Uterus (tissue), 4 donors: Measurements from ENCODE around the gene WDR64. TPM values are rescaled to one million over a fixed set of nuclear protein-coding genes. Genes with fewer than 3 reads are reported as not detected.

Experiments
- DNase-seq, 2 donors: peaks; one replicate each; pipeline ENCODE4 v3.0.0-alpha.2; 2019 to 2020
- H3K27ac ChIP-seq, 2 donors: fragments of 200-600 bp; sonication (generic); 1 replicate in 1 of 2; 2 replicates in 1 of 2; pipeline ENCODE4 v1.5.1; 2016 to 2018
- H3K27me3 ChIP-seq, 2 donors: fragments of 200-600 bp; sonication (generic); one replicate each; pipeline ENCODE4 v1.5.1; 2018 to 2019; ENCODE audit warnings: control low read depth in 1 of 2
- H3K36me3 ChIP-seq, 2 donors: fragments of 200-600 bp; sonication (generic); one replicate each; pipeline ENCODE4 v1.5.1; 2019; ENCODE audit warnings: control low read depth in 1 of 2
- H3K4me1 ChIP-seq, 2 donors: fragments of 200-600 bp; sonication (generic); one replicate each; pipeline ENCODE4 v1.5.1; 2018 to 2019; ENCODE audit warnings: control low read depth in 1 of 2
- H3K4me3 ChIP-seq, 2 donors: fragments of 200-600 bp; sonication (generic); 1 replicate in 1 of 2; 2 replicates in 1 of 2; pipeline ENCODE4 v1.5.1; 2018 to 2019; ENCODE audit warnings: mild to moderate bottlenecking in 1 of 2
- H3K9me3 ChIP-seq, 2 donors: fragments of 200-600 bp; sonication (generic); one replicate each; pipeline ENCODE4 v1.5.1; 2019; ENCODE audit warnings: control low read depth in 1 of 2
- POLR2A ChIP-seq, 2 donors: fragments of 450-650 bp; IDR thresholded peaks; one replicate each; pipeline ENCODE4 v1.6.1; 2016; ENCODE audit warnings: antibody characterized with exemption in 2 of 2, mild to moderate bottlenecking in 1 of 2, moderate library complexity in 1 of 2
- intact Hi-C: fragments of 100-400 bp; cut with DNase I; formaldehyde crosslinking; loops from one replicate; pipeline ENCODE4 v1.15.1; 2023; ENCODE audit warnings: low total_unique reads
- total RNA-seq, 4 donors: library from RNA; depleted of rRNA in 3 of 4; stranded (reverse); fragments of >200 nt in 3 of 4; gene quantifications; one replicate each; pipeline versions ENCODE4 v1.1.0 to v1.2.4, GENCODE V29; 2014 to 2023
- TF ChIP-seq, protein P1 (sequence below), 4 experiments: fragments of 200-600 bp in 2 of 4; fragments of 450-650 bp in 2 of 4; sonication (generic) in 2 of 4; IDR thresholded peaks; one replicate each; pipeline ENCODE4 v1.5.1; 2016 to 2019; ENCODE audit warnings: antibody characterized with exemption in 4 of 4, mild to moderate bottlenecking in 2 of 4, moderate library complexity in 1 of 4
- donor health status: DM: yes; HTN: yes; CAD: no.

Gene WDR64
- total RNA-seq, 4 donors from 2014 or later = 0.21 TPM; not detected in 3

DNA sequence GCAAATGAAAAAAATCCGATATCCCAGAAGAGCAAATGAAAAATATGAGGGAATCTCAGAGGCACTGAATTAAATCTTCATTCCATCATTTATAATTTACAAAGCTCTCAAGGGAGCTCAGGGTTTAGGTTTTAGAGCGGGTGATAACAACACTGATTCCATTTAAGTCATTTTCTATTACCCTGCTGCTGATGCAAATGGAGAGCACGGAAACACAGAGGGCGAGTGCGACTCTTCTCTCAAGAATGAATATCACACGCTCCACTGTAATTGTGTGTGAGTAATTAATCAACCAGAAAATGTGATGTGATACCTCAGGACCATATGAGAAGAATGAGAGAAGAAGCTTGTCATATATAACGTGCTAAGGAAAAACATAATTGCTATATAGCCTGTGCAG is 34.7 kb upstream of the WDR64 start:
- H3K4me3 ChIP-seq = no peak overlapping the region
- H3K4me1 ChIP-seq = no peaks in the 10 kb centered on the region
- H3K36me3 ChIP-seq = no peaks in the 10 kb centered on the region
- H3K9me3 ChIP-seq = no peaks in the 10 kb centered on the region
- H3K27ac ChIP-seq = no peak overlapping the region
- H3K27me3 ChIP-seq = no peaks in the 10 kb centered on the region
- TF ChIP-seq, protein P1, sequence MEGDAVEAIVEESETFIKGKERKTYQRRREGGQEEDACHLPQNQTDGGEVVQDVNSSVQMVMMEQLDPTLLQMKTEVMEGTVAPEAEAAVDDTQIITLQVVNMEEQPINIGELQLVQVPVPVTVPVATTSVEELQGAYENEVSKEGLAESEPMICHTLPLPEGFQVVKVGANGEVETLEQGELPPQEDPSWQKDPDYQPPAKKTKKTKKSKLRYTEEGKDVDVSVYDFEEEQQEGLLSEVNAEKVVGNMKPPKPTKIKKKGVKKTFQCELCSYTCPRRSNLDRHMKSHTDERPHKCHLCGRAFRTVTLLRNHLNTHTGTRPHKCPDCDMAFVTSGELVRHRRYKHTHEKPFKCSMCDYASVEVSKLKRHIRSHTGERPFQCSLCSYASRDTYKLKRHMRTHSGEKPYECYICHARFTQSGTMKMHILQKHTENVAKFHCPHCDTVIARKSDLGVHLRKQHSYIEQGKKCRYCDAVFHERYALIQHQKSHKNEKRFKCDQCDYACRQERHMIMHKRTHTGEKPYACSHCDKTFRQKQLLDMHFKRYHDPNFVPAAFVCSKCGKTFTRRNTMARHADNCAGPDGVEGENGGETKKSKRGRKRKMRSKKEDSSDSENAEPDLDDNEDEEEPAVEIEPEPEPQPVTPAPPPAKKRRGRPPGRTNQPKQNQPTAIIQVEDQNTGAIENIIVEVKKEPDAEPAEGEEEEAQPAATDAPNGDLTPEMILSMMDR (IDR thresholded peaks at IDR 0.05) = no peak
- TF ChIP-seq POLR2A (IDR thresholded peaks at IDR 0.05) = no peak
- no peak for DNase-seq
- intact Hi-C loops = no loop called here

DNA sequence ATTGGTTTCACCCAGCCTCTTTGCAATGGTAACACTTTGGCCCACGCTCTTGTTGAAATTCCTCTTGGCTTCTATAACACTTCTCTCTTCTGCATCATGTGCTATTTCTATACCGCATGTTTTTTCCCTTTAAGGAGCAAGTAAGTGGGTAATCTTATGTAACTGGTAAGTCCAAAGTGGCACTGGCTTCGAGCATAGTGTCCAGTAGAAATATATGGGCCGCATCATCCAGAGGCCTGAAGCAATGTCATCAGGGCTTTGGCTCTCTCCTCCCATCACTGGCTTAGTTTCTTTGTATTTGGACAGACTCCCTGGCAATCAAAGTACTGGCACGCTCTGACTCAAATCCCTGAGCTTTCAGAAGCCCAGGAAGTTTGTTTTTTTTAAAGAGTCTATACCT is 29.4 kb upstream of the WDR64 start:
- no peak for DNase-seq
- intact Hi-C loops = no loop called here

DNA sequence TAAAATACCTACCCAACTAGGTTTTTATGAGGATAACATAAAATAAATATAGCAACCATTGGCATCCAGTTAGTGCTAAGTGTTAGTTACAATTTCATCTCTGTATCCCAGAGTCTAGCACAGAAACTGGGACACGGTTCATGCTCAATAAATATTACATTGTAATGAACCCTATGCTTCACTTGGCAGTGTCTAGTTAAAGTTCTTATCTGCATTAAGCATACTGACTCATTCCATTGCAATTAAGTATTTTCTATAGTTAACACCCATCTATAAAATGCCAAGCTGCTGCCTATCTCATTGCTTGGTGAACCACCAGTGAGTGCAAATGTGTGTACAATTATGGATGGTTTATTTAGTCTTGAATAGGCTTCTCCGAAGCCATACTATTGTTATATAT is 27.1 kb upstream of the WDR64 start:
- no peak for DNase-seq
- no peaks in the 10 kb centered on the region for H3K9me3 ChIP-seq
- H3K27ac ChIP-seq = no peak overlapping the region
- H3K4me1 ChIP-seq = no peaks in the 10 kb centered on the region
- H3K4me3 ChIP-seq = no peak overlapping the region
- TF ChIP-seq, protein P1 (IDR thresholded peaks at IDR 0.05) = no peak
- TF ChIP-seq POLR2A (IDR thresholded peaks at IDR 0.05) = no peak
- H3K27me3 ChIP-seq = no peaks in the 10 kb centered on the region
- intact Hi-C loops = no loop called here
- H3K36me3 ChIP-seq = no peaks in the 10 kb centered on the region

More for the DNA sequence above, 29.4 kb upstream of the WDR64 start:
- H3K27me3 ChIP-seq = no peaks in the 10 kb centered on the region
- H3K36me3 ChIP-seq = no peaks in the 10 kb centered on the region
- no peaks in the 10 kb centered on the region for H3K4me1 ChIP-seq
- H3K4me3 ChIP-seq = no peak overlapping the region
- H3K27ac ChIP-seq = no peak overlapping the region
- H3K9me3 ChIP-seq = no peaks in the 10 kb centered on the region
- TF ChIP-seq POLR2A (IDR thresholded peaks at IDR 0.05) = no peak
- TF ChIP-seq, protein P1 (IDR thresholded peaks at IDR 0.05) = no peak

DNA sequence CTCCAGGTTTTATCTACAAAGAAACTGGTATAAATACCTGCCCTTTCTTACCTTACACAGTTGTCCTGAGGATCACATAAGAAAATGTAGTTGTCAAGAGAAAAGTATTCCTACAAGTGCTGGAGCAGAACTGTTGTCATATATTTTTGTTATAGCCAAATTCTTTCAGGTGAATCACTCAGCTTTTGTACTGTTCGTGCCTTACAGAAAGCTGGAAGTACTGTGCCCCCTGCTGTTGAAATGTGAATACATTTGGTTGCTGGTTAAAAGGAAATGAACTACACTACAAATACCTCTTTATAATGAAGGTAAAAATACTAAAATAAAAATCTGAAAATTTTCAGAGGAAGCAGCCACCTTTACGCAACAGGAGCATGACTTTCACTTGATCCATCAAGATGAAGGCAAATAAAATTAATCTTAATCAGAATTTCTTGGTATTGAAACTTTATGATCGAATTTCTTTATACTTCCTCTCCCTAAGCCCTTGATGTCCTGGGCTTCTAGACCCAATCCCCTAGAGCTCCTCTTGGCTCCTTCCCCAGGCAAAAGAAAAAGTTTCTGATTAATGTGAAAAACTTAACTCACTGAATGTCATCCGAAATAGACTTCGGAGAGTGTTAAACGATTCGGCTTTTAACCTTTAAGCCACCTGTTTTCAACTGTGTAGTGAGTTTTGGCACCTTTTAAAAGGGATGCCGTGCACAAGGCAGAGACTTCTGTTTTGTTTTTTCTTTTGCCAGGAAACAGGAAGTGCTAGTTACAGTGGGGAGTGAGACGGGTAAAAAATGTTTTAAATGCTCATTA is 24.4 kb upstream of the WDR64 start:
- intact Hi-C loops = no loop called here
- Histone ChIP-seq H3K27ac (no peak overlapping the region), H3K9me3 (no peaks in the 10 kb centered on the region), H3K36me3 (no peaks in the 10 kb centered on the region), H3K4me1 (no peaks in the 10 kb centered on the region), H3K27me3 (no peaks in the 10 kb centered on the region), H3K4me3 (no peak overlapping the region)
- DNase-seq = no peak
- no peak for TF ChIP-seq POLR2A (IDR thresholded peaks at IDR 0.05)
- TF ChIP-seq, protein P1 (IDR thresholded peaks at IDR 0.05) = peak in 2 of 4 experiments; percentile 19 to 29

DNA sequence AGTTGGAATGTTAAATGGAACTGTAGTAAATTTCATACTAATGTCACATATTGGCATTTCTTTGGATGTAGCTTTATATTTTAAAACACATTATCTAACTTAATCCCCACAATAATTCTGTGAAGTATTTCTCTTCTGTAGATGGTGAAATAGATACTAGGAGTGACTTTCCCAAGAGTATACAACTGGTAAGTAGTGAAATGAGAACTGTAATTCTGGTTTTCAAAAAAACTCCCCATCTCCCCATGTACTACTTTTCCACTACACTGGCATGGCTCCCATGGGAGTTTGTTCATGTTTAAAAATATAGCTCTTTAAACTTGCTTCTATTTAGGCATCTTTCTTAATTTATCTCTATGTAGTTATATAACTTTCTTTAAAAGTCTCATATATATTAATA is 22.1 kb upstream of the WDR64 start:
- Histone ChIP-seq H3K36me3 (no peaks in the 10 kb centered on the region), H3K27me3 (no peaks in the 10 kb centered on the region), H3K4me3 (no peak overlapping the region), H3K9me3 (no peaks in the 10 kb centered on the region), H3K4me1 (no peaks in the 10 kb centered on the region), H3K27ac (no peak overlapping the region)
- intact Hi-C loops = no loop called here
- DNase-seq = no peak
- TF ChIP-seq, protein P1 (IDR thresholded peaks at IDR 0.05) = no peak
- no peak for TF ChIP-seq POLR2A (IDR thresholded peaks at IDR 0.05)
